GM18907 (cell line): ENCODE results near the gene WWP2.

ENCODE experiments used
- ATAC-seq: cut with Tn5 transposase; IDR thresholded peaks from one replicate; pipeline ENCODE4 v1.9.1; 2021; ENCODE audit warnings: mild to moderate bottlenecking, moderate library complexity; ENCODE audit not compliant: unreplicated experiment

The WWP2 gene

GRCh38 chr16:69885722-69886121, 123.6 kb downstream of the WWP2 start:
- no peak for ATAC-seq

- no peak for ATAC-seq
Measured at GRCh38 chr16:69886726-69887125, 124.6 kb downstream of the WWP2 start.

GRCh38 chr16:69888005-69888590, 126.0 kb downstream of the WWP2 start:
- peak; percentile 70 for ATAC-seq

GRCh38 chr16:69889295-69889964, 127.3 kb downstream of the WWP2 start:
- ATAC-seq: no peak

GRCh38 chr16:69890114-69890891, 128.2 kb downstream of the WWP2 start:
- no peak for ATAC-seq

GRCh38 chr16:69890892-69891282, 128.8 kb downstream of the WWP2 start:
- no peak for ATAC-seq

GRCh38 chr16:69892378-69892777, 130.2 kb downstream of the WWP2 start:
- ATAC-seq: no peak

GRCh38 chr16:69893106-69893505, 131.0 kb downstream of the WWP2 start:
- no peak for ATAC-seq

GRCh38 chr16:69894676-69895075, 132.5 kb downstream of the WWP2 start:
- ATAC-seq: no peak

GRCh38 chr16:69903865-69904415, 141.8 kb downstream of the WWP2 start:
- ATAC-seq: no peak

GRCh38 chr16:69904495-69905170, 142.5 kb downstream of the WWP2 start:
- ATAC-seq: no peak

- ATAC-seq: no peak
Measured at GRCh38 chr16:69905171-69905555, 143.0 kb downstream of the WWP2 start.

- ATAC-seq: no peak
Measured at GRCh38 chr16:69906838-69907401, 144.8 kb downstream of the WWP2 start.

GRCh38 chr16:69909043-69909442, 146.9 kb downstream of the WWP2 start:
- ATAC-seq: no peak

- ATAC-seq: no peak
Measured at GRCh38 chr16:69909760-69910159, 147.6 kb downstream of the WWP2 start.

- ATAC-seq: no peak
Measured at GRCh38 chr16:69910964-69911363, 148.8 kb downstream of the WWP2 start.

- ATAC-seq: no peak
Measured at GRCh38 chr16:69916462-69916861, 154.3 kb downstream of the WWP2 start.

GRCh38 chr16:69917311-69917710, 155.2 kb downstream of the WWP2 start:
- no peak for ATAC-seq

GRCh38 chr16:69917739-69918138, 155.6 kb downstream of the WWP2 start:
- ATAC-seq: no peak

- no peak for ATAC-seq
Measured at GRCh38 chr16:69918241-69918640, 156.1 kb downstream of the WWP2 start.

GRCh38 chr16:69921127-69921526, 159.0 kb downstream of the WWP2 start:
- ATAC-seq: no peak
